Mononuclear cell (primary cell): ENCODE measurements around the gene GPC6. TPM values are rescaled to one million over a fixed set of nuclear protein-coding genes. Genes with fewer than 3 reads are reported as not detected.
"Not testable (repeated sequence)": the region's sequence is repeated elsewhere in the genome, so short reads cannot be mapped to it uniquely, and the experiment has no call there.

Experiments
- H3K27me3 ChIP-seq: 2 replicates; pipeline ENCODE4 v1.6.0; 2011; ENCODE audit warnings: low read length, control low read depth; ENCODE audit not compliant: insufficient read depth
- H3K4me1 ChIP-seq: 2 replicates; pipeline ENCODE4 v1.5.1; 2011; ENCODE audit warnings: mild to moderate bottlenecking, low read length, control low read depth; ENCODE audit not compliant: insufficient read depth
- H3K4me3 ChIP-seq: 2 replicates; pipeline ENCODE4 v1.5.1; 2011; ENCODE audit warnings: mild to moderate bottlenecking, low read length, moderate library complexity
- H3K9me3 ChIP-seq: 2 replicates; pipeline ENCODE4 v1.5.1; 2011; ENCODE audit warnings: low read depth, mild to moderate bottlenecking, control low read depth, low read length
- total RNA-seq: library from RNA; depleted of rRNA; stranded (reverse); fragments of >200 nt; gene quantifications from one replicate; pipeline ENCODE4 v1.2.3, GENCODE V29; 2012

Gene GPC6
- total RNA-seq, 1 donor = 0.31 TPM

DNA sequence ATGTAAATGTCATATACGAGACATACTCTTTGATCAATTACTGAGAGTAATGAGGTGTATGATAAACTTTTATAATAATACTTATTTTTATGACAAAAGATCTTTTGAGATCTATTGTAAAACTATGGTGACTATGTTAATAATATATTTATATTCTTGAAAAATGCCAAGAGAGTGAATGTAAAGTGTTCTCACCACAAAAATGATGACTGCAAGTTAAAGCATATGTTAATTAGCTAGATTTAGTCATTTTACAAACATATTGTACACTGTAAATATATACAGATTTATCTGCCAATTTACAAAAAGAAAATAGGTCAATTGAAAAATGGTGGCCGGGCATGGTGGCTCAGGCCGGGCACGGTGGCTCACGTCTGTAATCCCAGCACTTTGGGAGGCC, 81.0 kb downstream of the GPC6 start:
- Histone ChIP-seq H3K4me3 (no peak overlapping the region), H3K9me3 (no peaks in the 10 kb centered on the region), H3K27me3 (no peaks in the 10 kb centered on the region), H3K4me1 (no peaks in the 10 kb centered on the region)

DNA sequence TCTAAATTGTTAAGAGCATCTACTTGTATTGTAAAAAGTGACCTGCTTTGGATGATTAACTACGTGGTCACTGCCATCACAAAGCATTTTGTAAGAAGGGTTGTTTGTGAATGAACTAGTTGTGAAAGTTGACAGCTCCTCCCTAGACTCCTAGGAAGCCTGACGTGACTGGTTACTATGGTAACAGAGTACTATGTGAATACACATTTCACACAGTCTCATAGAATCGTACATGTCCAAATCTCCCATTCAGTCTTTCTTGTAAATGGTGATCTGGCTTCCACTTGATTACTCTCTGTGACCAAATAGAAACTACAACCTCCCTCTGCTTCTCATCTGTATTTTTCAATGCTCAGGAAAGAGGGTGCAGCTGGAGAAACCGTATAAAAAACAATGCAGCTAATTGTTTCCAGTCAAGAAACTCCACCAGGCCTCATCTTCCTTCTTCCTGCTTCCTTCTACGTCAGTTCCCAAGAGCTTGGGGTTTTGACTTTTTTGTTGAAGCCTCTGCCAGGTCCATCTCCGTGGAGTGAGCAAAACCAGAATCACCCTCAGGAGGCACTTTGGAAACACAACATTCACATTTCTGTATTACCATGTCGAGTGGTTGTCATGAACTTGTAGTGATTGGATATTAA, 83.4 kb downstream of the GPC6 start:
- no peak overlapping the region for H3K4me3 ChIP-seq
- H3K27me3 ChIP-seq = no peaks in the 10 kb centered on the region
- no peaks in the 10 kb centered on the region for H3K4me1 ChIP-seq
- no peaks in the 10 kb centered on the region for H3K9me3 ChIP-seq

DNA sequence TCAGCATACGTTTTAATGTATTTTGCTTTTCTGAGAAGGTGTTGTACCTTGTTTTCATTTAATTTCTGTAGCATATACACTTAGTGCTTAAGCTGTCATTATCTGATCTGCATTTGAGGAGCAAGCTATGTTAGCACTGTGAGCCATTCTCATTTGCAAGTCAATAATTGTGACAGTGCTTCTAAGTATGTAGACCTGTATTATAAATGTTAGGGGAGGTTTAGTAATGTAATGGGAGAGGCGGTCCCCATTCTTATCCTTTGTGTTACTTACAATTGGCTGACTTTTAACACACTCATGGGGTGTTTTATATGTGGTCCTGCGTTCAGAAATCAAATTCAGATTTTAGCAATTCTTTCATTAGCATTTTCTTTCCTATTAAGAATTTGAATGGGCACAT, 90.2 kb downstream of the GPC6 start:
- no peaks in the 10 kb centered on the region for H3K27me3 ChIP-seq
- H3K9me3 ChIP-seq = no peaks in the 10 kb centered on the region
- no peak overlapping the region for H3K4me3 ChIP-seq
- no peaks in the 10 kb centered on the region for H3K4me1 ChIP-seq

GRCh38 chr13:93318534-93319254, 92.1 kb downstream of the GPC6 start:
- no peaks in the 10 kb centered on the region for H3K9me3 ChIP-seq
- H3K27me3 ChIP-seq = no peaks in the 10 kb centered on the region
- H3K4me3 ChIP-seq = no peak overlapping the region
- no peaks in the 10 kb centered on the region for H3K4me1 ChIP-seq

- Histone ChIP-seq H3K27me3 (no peaks in the 10 kb centered on the region), H3K4me3 (no peak overlapping the region), H3K9me3 (no peaks in the 10 kb centered on the region), H3K4me1 (no peaks in the 10 kb centered on the region)
Measured at GRCh38 chr13:93320942-93321341, 94.3 kb downstream of the GPC6 start.

DNA sequence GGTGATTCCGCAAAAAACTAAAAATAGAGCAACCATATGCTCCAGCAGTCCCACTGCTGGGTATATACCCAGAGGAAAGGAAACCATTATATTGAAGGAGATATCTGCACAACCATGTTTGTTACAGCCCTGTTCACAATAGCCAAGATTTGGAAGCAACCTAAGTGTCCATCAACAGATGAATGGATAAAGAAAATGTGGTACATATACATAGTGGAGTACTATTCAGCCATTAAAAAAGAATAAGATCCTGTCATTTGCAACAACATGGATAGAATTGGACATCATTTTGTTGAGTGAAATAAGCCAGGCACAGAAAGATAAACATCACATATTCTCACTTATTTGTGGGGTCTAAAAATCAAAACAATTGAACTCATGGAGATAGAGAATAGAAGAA, 97.3 kb downstream of the GPC6 start:
- not testable (repeated sequence) for H3K4me3 ChIP-seq, H3K27me3 ChIP-seq, H3K4me1 ChIP-seq, H3K9me3 ChIP-seq

DNA sequence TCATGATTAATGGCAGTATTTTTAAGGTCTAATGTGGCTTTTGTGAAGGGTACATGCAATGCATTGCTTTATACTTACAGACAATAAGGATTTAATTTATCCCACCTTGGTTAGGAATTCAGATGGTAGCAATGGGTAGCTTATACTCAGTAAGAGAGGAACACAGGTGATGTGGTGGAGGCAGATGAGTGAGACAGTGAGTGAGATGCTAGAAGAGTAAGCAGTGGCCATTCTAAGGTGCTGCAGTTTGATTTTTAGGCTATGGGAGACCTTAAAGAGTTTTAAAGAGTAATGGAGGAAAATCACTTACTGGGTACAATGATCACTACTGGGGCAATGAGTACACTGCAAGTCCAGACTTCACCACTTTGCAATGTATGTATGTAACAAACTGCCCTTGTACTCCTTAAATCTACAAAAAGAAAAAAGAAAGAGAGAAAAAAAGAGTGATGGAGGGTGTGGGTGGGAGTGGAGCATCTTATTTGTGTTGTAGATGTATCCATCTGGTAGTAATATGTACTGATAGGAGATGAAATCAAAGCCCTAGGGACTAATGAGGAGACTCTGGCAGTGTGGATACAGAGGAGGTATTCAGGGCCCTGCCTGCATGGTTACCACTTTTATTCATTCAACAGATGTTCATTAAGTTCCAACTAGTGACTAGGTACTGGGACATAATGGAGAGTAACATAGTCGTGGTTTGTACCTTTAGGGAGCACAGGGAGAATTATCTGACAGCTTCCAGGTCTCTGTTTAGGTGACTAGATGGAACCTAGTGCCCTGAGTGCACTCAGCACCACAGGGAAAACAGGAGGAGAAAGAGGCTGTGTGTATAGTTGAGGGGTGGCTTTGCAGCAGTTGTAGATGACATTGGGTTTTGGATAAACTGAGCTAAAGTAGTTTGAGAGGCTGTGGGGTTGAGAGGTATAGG, 99.0 kb downstream of the GPC6 start:
- Histone ChIP-seq H3K9me3 (no peaks in the 10 kb centered on the region), H3K4me3 (no peak overlapping the region), H3K27me3 (no peaks in the 10 kb centered on the region), H3K4me1 (no peaks in the 10 kb centered on the region)

- H3K9me3 ChIP-seq = no peaks in the 10 kb centered on the region
- H3K27me3 ChIP-seq = no peaks in the 10 kb centered on the region
- no peaks in the 10 kb centered on the region for H3K4me1 ChIP-seq
- no peak overlapping the region for H3K4me3 ChIP-seq
Measured at GRCh38 chr13:93326234-93326811, 99.7 kb downstream of the GPC6 start.

DNA sequence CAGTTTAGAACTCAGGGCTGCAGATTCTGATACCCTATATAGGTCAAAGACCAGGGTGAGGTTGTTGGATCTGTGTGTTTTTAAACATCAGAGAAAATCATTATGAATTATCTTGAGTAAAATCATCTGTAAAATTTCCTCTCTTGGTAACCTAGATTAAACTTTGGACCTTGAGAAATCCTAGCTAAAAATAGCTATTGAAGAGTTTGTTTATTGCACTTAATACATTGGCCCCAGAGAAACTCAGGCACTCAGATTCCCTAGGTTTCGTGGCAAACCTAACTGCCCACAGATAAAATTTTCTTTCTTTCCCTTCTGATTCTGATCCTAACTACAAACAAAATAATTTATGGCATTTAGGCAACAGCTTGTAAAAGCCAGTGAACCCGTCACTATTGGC, 102.3 kb downstream of the GPC6 start:
- Histone ChIP-seq H3K4me1 (no peaks in the 10 kb centered on the region), H3K27me3 (no peaks in the 10 kb centered on the region)

GRCh38 chr13:93336728-93337127, 110.1 kb downstream of the GPC6 start:
- H3K27me3 ChIP-seq = no peaks in the 10 kb centered on the region
- peaks cover 13% of the 10 kb centered on the region for H3K9me3 ChIP-seq
- H3K4me1 ChIP-seq = no peaks in the 10 kb centered on the region
- no peak overlapping the region for H3K4me3 ChIP-seq

More for the DNA sequence above, 102.3 kb downstream of the GPC6 start:
- peaks cover 8% of the 10 kb centered on the region for H3K9me3 ChIP-seq
- no peak overlapping the region for H3K4me3 ChIP-seq

GRCh38 chr13:93338030-93338429, 111.4 kb downstream of the GPC6 start:
- Histone ChIP-seq H3K9me3 (peaks cover 6% of the 10 kb centered on the region), H3K27me3 (no peaks in the 10 kb centered on the region), H3K4me3 (no peak overlapping the region), H3K4me1 (no peaks in the 10 kb centered on the region)

DNA sequence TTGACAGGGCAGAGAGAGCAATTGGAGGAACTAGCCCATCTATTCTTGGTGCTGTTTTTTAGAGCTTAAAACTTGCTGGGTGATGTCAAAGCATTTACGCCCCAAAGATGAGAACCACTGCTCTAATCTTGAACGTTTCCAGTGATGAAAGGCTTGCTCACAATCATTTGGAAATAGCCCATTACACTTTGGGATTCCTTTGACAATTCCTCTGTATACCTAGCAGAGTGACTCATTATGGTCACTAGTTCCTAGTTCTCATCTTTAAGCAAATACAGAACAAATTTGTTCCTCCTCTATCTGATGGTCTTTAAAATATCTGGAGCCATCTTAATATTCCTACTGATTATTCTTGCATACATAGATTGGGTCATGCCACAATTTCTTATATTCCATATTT, 112.3 kb downstream of the GPC6 start:
- Histone ChIP-seq H3K9me3 (peaks cover 5% of the 10 kb centered on the region), H3K4me1 (no peaks in the 10 kb centered on the region), H3K4me3 (no peak overlapping the region), H3K27me3 (no peaks in the 10 kb centered on the region)

DNA sequence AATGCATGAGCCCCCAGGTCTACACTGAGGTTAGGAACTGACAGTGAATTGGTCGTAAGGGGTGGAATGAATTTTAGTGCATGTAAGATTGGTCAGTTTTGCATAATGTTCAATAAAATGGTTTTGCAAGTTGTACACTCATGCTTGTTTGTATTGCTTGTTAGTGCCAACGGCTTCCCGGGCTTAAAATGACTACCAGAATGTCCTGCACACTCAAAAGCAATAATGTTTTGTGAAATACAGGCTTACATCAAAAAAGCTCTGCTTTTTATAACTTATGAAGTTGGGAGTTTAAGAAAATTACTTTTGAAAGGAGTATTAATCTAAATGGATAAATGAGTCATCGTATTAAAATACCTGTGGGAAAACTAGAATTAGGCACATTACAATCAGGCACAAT, 112.9 kb downstream of the GPC6 start:
- Histone ChIP-seq H3K4me3 (no peak overlapping the region), H3K9me3 (peaks cover 5% of the 10 kb centered on the region), H3K27me3 (no peaks in the 10 kb centered on the region), H3K4me1 (no peaks in the 10 kb centered on the region)

GRCh38 chr13:93341517-93341916, 114.9 kb downstream of the GPC6 start:
- no peaks in the 10 kb centered on the region for H3K4me1 ChIP-seq
- peaks cover 5% of the 10 kb centered on the region for H3K9me3 ChIP-seq
- H3K4me3 ChIP-seq = no peak overlapping the region
- H3K27me3 ChIP-seq = no peaks in the 10 kb centered on the region

- H3K4me3 ChIP-seq = no peak overlapping the region
- no peaks in the 10 kb centered on the region for H3K9me3 ChIP-seq
- H3K4me1 ChIP-seq = no peaks in the 10 kb centered on the region
- no peaks in the 10 kb centered on the region for H3K27me3 ChIP-seq
Measured at GRCh38 chr13:93343097-93343496, 116.5 kb downstream of the GPC6 start.
